GM23338 (cell line): ENCODE results near the gene IKBIP.

Source experiments
- CTCF ChIP-seq, 2 experiments: fragments of 200-600 bp in 1 of 2; sonication (generic) in 1 of 2; conservative IDR thresholded peaks; 2 replicates each; pipeline versions ENCODE4 v1.5.1 to v1.6.1; 2016 to 2017; ENCODE audit warnings: antibody characterized with exemption in 2 of 2, low read depth in 2 of 2, mild to moderate bottlenecking in 2 of 2, moderate library complexity in 1 of 2
- EZH2 ChIP-seq: fragments of 200-600 bp; sonication (generic); IDR thresholded peaks from one replicate; pipeline ENCODE4 v1.8.0; 2017; ENCODE audit warnings: antibody characterized with exemption, mild to moderate bottlenecking, low read depth; ENCODE audit not compliant: unreplicated experiment
- TF ChIP-seq, protein P1 (sequence below): IDR thresholded peaks from one replicate; pipeline ENCODE4 v1.6.1; 2018; ENCODE audit warnings: antibody characterized with exemption; ENCODE audit not compliant: unreplicated experiment

DNA sequence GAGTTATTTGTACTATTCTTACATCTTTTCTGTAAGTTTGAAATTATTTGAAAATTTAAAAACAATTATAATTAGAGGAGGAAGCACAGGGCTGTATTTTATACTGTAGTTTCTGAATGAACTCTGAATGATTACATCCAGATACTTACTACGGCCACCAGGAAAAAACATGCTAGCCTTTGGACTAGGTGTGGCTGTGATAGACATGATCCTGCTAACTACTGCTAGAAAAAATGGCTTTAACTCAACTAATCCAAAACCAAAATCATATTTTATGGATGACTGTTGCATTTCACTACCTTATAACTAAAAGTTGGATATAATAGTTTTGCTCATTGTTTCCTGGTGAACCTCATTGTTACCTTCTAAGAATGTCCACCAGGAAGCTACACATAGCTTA lies 66.2 kb downstream of the IKBIP start:
- TF ChIP-seq CTCF (conservative IDR thresholded peaks at IDR 0.05; ENCODE audit: low read depth in 2 of 2), result no peak
- TF ChIP-seq, protein P1, sequence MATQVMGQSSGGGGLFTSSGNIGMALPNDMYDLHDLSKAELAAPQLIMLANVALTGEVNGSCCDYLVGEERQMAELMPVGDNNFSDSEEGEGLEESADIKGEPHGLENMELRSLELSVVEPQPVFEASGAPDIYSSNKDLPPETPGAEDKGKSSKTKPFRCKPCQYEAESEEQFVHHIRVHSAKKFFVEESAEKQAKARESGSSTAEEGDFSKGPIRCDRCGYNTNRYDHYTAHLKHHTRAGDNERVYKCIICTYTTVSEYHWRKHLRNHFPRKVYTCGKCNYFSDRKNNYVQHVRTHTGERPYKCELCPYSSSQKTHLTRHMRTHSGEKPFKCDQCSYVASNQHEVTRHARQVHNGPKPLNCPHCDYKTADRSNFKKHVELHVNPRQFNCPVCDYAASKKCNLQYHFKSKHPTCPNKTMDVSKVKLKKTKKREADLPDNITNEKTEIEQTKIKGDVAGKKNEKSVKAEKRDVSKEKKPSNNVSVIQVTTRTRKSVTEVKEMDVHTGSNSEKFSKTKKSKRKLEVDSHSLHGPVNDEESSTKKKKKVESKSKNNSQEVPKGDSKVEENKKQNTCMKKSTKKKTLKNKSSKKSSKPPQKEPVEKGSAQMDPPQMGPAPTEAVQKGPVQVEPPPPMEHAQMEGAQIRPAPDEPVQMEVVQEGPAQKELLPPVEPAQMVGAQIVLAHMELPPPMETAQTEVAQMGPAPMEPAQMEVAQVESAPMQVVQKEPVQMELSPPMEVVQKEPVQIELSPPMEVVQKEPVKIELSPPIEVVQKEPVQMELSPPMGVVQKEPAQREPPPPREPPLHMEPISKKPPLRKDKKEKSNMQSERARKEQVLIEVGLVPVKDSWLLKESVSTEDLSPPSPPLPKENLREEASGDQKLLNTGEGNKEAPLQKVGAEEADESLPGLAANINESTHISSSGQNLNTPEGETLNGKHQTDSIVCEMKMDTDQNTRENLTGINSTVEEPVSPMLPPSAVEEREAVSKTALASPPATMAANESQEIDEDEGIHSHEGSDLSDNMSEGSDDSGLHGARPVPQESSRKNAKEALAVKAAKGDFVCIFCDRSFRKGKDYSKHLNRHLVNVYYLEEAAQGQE, result no peak
- TF ChIP-seq EZH2, result no peak
